HG03066 (cell line): ENCODE results near the gene SFXN5.

ENCODE experiments used
- ATAC-seq: cut with Tn5 transposase; IDR thresholded peaks from one replicate; pipeline ENCODE4 v1.9.1; 2021; ENCODE audit warnings: low read depth; ENCODE audit not compliant: unreplicated experiment

SFXN5 gene

GRCh38 chr2:72961853-72962468 lies 109.6 kb downstream of the SFXN5 start:
- ATAC-seq = no peak

- no peak for ATAC-seq
These were observed 110.3 kb downstream of the SFXN5 start for GRCh38 chr2:72961036-72961720.

DNA sequence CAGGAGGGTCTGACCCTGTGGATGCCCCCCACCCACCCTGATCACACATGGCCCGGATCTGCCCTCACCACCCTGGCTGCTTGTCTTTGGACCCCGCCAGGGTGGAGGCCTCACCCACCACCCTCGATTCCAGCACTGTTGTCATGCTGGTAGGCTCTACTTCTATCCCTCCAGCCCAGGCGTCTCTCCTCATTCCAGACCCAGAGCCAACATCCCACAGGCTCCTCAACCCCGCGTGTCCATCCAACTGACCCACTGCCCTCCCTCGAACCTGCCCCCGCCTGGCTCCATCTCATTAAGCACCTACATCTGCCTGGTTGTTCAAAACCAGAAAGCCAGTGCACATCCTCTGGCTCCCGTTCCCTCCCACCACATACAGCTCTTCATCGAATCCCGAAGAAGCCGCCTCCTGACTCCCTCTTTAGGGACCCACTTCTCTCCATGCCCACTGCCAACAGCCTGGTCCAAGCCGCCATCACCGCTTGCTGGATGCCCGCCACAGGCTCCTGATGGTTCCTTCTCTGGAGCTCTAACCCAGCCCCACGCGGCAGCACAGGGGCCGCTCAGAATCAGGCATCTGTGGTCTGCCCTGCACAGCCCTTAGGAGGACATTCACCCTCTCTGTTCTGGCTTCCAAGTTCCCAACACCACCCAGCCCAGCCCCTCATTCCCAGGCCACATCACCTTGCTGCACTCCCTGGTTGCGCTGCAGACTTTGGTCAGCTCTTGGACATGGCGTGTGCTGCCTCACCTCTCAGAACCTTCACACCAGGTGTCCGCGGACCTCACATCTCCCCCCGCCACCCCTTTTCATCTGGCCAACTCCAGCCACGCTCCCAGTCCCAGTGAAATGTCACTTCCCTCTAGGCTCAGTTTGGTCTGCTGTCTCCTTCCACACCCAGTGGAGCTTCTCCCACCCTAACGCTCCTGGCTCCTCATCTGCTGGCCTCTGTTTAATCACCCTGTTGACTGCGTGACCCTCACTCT lies 111.2 kb downstream of the SFXN5 start:
- ATAC-seq = no peak

DNA sequence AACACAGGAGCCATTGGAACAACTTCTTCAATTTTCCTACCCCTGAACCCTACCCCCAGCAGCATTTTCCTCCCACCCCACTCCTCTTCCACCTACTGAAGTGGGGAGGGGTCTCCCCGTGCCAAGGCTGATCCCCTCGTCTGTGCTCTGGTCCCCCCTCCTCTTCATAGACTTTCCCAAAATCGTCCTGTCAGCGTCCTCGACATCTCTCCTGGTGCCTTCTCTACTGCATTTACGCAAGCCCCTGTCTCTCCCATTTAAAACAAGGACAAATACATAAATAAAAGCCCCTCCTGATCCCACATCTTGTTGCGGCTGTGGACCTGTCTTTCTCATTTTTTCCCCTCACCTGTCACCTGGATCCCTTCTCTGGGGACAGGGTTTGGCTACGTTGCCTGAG lies 112.0 kb downstream of the SFXN5 start:
- no peak for ATAC-seq

DNA sequence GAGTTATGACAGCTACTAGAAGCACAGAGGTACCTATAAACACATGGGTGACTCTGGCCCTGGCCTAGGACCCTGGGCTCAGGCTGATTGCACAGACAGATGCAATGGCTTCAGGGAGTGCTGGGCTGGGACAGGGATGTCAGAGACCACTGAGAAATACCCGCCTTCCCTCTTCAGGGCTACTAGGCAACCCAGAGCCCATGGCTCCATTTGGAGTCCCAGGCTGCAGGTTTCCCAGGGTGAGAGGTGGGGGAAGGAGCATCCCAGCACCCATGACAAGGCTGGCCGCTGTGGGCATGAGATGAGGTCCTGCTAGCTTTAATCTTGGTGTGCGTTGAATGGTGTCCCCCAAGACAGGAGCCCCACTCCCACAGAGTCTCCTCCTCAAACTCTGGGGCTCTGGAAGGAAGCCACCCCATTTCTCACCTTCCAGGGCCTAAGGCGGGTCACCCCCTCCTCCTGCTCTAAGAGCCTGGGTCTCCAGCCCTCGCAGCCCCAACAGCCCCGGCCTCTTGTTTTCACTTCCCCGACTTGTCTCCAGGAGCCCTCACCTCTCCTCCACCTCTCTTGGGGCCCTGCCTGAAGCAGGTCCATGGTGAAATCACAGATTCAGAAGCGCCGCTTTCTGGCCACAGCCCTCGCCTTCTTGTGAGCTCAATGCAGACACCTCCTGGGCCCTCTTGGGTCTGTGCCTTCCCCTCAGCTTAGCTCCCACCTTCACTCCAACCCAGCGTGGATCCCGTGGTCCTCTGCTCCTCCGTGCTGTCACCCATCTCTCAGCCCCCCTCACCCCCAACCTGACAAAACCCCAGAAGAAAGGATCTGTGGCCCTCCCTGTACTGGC lies 112.7 kb downstream of the SFXN5 start:
- no peak for ATAC-seq

DNA sequence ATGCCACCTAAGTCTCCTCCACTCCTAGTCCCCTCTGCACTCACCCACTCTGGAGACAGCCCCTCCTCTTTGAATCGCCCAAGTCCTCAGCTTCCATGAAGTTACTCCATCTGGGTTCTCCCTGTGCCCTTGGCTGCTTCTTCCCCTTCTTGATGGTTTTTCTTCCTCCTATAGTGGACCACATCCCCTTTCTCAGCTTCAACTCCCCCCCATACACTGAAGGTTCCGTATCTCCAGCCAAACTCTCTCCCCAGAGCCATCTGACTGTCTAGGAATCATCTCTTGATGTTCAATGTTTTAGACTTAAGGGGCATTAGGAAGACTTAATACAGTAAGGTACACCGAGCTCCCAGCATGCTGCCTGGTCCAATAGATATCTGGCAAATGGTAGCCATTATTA lies 114.6 kb downstream of the SFXN5 start:
- no peak for ATAC-seq

- no peak for ATAC-seq
These were observed 115.5 kb downstream of the SFXN5 start for GRCh38 chr2:72956050-72956395.

DNA sequence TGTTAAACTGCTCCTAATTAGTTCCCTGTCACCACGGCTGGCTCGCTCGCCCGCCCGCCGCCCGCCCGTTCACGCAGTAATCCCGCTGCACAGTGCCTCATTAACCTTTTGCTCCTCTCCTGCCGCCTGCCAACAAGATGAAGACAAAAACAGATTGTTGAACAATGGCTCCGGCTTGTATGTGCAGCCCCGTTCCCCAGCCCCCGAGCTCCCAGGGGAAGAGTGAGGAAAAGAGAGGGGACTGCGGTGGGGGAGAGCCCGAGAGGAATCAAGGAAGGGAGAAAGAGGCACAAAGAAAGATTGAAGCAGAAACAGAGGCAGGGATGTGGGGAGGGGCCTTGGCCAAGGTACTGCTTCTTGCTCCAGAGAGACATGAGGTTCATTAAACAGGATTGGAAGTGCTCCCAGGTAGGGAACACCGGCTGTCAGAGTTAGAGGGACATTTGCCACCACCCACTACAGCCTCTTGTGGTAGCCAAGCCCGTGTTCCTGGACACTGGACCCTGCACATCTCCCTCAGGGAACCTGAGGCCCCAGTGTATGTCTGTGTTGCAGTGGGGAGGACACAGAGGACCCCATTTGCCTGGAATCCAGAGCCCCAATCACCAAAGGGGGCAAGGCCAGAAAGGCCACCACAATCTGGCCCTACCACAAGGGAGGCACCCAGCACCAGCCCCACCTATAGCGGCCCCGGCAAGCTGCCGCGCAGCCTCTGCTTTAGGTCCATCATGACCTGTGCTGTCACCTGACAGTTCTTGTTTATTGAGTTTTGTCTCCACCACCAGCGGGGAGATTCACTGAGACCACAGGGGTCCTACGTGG lies 116.1 kb downstream of the SFXN5 start:
- no peak for ATAC-seq

DNA sequence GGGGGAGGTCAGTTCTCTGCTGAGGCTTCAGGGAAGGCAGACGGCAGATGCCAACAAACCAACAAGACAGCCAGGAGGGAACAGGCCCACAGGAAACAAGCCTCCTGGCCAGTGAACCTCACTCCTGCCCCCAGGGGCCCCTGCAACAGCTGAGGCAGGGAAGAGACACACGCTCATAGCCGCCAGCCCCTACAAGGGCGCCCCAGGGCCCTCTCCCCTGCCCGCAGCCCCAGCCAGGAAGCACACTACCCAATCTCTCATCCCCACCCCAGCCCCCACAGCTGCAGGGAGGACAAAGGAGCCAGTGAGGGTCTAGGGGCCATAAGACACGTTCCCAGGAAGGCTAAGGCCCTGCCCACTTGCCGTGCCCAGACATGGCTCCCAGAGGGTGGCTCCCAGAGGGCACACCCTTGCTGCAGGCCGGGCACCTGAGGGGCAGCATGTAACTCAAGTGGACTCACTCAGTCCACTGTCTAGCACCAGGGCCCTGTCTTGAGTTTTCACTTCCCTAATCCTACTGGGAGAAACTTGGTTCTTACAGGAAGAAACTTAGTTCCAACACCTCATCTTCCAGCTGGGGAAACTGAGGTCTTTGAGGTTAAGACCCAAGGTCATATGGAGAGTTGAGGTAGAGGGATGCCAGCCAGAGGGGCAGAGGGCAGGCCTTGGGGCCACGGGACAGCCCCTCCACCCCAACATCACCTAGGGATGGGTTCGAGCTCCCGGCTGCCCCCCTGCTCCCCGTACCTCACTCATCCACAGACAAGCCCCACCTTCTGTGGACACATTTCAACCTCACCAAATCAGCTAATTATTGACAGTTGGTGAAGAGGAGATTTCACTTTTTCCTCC lies 116.9 kb downstream of the SFXN5 start:
- ATAC-seq = no peak

- no peak for ATAC-seq
These were observed 117.5 kb downstream of the SFXN5 start for GRCh38 chr2:72953976-72954375.

DNA sequence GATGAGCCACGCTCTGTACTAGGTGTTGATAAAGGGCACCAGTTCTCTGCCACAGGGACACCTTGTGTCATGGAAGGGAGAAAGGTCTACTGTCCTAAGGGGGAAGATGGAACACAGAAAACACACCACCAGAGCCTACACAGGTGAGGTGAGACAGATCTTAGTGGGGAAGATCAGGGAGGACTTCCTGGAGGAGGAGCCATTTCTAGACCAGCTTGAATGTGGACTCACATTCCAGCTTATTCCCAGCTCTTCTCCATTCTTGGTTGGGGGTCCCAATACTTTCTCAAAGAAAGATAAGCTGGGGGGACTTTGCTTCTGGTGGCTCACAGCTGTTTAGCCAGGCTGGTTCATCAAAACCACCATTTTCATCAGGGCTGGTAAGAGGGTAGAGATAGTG lies 118.0 kb downstream of the SFXN5 start:
- no peak for ATAC-seq

- ATAC-seq = no peak
These were observed 118.6 kb downstream of the SFXN5 start for GRCh38 chr2:72952961-72953360.

GRCh38 chr2:72952110-72952823 lies 119.2 kb downstream of the SFXN5 start:
- no peak for ATAC-seq

DNA sequence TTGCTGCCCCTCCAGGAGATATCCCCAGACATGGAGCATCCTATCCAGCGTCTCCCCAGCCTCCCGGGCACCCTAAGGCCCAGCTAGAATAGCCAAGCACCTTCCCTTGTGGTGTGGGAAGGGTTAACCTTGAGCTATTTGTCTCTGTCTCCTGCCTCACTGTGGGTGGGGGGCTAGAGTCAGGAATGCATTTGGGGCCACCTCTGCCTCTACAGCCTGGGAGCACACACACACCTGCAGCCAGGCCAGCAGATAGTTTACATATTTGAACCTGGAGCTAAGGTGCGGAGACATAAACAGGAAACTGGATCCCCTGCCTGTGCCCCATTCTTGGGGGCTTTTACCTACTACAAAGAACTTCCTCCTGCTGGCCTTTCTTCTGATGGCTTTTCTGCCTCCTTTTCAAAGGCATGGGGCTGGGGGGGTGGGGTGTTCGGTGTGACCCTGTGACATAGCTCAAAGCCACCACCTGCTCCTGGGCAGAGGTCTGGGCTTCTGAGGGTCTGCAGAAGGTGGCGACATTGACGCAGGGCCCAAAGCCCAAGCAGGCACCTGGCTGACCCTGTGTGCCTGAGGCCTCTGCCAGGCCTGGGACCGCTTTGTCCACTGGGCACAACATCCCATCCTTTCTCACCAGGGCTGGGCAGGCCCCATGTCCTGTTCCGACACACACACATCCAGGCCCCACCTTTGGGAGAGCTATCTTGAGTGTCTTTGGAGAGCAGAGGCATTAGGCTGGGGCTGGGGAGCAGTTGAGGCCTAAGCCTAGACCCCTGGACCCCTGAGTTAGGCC lies 120.0 kb downstream of the SFXN5 start:
- ATAC-seq = no peak

DNA sequence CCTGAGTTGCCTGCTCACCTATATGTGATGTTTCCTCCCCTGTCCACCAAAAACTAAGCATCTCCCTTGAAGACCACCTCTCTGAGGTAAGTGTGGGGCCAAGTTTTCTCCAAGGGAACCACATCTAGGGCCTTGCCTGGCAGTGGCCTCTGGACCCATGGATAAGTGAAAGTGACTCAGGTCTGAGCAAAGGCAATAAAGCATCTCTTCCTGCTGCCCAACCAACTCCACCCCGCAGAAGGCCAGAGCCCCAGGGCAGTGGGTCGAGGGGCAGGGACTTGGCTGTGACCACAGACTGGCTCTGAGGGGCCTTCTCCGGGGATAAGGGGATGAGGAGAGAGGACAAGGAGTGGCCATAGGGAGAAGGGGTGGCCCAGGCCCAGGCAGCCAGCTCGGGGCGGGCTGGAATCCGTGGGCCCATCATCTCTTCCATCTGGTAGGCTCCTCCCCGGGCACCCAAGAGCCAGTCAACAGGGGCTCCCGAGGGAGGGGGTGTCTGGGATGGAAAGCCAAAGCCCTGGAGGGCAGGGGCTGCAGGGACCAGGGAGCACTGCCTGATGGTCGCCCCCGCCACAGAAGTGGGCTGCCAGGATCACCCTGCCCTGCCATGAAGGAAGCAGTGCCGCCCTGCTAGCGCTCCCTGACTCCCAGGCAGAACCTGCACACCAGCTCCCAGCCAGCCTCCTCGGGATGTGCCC lies 120.8 kb downstream of the SFXN5 start:
- no peak for ATAC-seq

DNA sequence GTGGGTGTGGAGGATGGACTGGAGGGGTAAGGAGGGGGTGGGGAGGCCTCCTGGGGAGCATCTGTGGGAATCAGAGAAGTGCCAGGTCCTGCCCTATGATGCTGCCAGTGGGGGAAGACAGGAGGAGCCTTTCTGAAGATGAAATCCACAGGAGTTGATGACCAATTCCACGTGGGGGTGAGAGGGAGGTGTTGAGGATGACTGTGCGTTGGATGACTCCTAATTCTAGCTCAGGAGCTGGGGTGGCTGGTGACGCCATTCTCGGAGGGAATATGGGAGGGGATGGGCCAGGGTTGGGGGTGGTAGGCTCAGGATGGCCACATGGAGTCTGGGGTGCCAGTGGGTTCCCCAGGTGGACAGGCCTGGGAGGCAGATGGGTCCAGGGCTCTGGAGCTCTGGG lies 121.9 kb downstream of the SFXN5 start:
- ATAC-seq = no peak

DNA sequence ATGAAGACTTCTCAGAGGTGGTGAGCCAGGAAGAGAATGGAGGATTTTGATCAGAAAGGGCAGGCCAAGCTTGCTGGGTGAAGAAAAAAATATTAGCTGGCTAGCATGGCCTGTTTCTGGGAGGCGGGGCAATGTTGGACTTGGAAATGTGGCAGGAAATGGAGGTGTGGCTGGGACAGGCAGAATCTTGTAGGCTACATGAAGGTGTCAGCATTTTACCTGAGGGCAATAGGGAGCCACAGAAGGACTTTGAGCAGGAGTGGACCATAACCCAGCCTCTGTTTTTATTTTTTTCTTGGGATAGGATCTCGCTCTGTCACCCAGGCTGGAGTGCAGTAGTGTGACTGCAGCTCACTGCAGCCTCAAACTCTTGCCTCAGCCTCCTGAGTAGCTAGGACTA lies 122.5 kb downstream of the SFXN5 start:
- no peak for ATAC-seq
